Endodermal cell (in vitro differentiated cells): Measurements from ENCODE around the gene ATG2B. TPM values are rescaled to one million over a fixed set of nuclear protein-coding genes. Genes with fewer than 3 reads are reported as not detected.

Experiments
- DNase-seq: peaks from one replicate; pipeline ENCODE4 v3.0.0-alpha.2; 2017
- H3K27ac ChIP-seq: 2 replicates; pipeline ENCODE4 v1.5.1; 2013; ENCODE audit warnings: mild to moderate bottlenecking, low read depth, low read length, moderate library complexity
- H3K27me3 ChIP-seq: 2 replicates; pipeline ENCODE4 v1.6.1; 2013; ENCODE audit warnings: mild to moderate bottlenecking, low read length, moderate library complexity; ENCODE audit not compliant: insufficient read depth, control insufficient read depth, poor library complexity, severe bottlenecking
- H3K36me3 ChIP-seq: 2 replicates; pipeline ENCODE4 v1.7.0; 2013; ENCODE audit warnings: mild to moderate bottlenecking, low read length, moderate library complexity; ENCODE audit not compliant: control insufficient read depth, insufficient read depth
- H3K4me1 ChIP-seq: one replicate; pipeline ENCODE4 v1.7.0; 2013; ENCODE audit warnings: low read length; ENCODE audit not compliant: control insufficient read depth, insufficient read depth
- H3K4me3 ChIP-seq: 2 replicates; pipeline ENCODE4 v1.5.1; 2013; ENCODE audit warnings: mild to moderate bottlenecking, low read length, moderate library complexity
- H3K9ac ChIP-seq: 2 replicates; pipeline ENCODE4 v1.6.1; 2013; ENCODE audit warnings: mild to moderate bottlenecking, low read length, moderate library complexity; ENCODE audit not compliant: poor library complexity, severe bottlenecking; ENCODE audit errors: extremely low read depth
- H3K9me3 ChIP-seq: 2 replicates; pipeline ENCODE4 v1.6.1; 2013; ENCODE audit warnings: mild to moderate bottlenecking, low read length, moderate library complexity; ENCODE audit not compliant: control insufficient read depth
- H3K27ac Mint-ChIP-seq: 2 replicates; pipeline ENCODE4 v1.8.0; 2020; ENCODE audit warnings: mixed read lengths
- H3K27me3 Mint-ChIP-seq: 2 replicates; pipeline ENCODE4 v1.8.0; 2021; ENCODE audit warnings: mild to moderate bottlenecking, mixed read lengths; ENCODE audit not compliant: insufficient read depth
- H3K36me3 Mint-ChIP-seq: 2 replicates; pipeline ENCODE4 v1.8.0; 2020; ENCODE audit warnings: low read depth, mixed read lengths
- H3K4me1 Mint-ChIP-seq: 2 replicates; pipeline ENCODE4 v1.8.0; 2020; ENCODE audit warnings: mixed read lengths
- H3K4me3 Mint-ChIP-seq: 2 replicates; pipeline ENCODE4 v1.8.0; 2020; ENCODE audit warnings: mild to moderate bottlenecking, moderate library complexity, mixed read lengths
- H3K9me3 Mint-ChIP-seq: 2 replicates; pipeline ENCODE4 v1.8.0; 2020; ENCODE audit warnings: mild to moderate bottlenecking, mixed read lengths
- CTCF ChIP-seq: fragments of 200-600 bp; sonication (generic); conservative IDR thresholded peaks from 2 replicates; pipeline ENCODE4 v1.5.0; 2021; ENCODE audit warnings: antibody characterized with exemption, mild to moderate bottlenecking
- WGBS, 2 experiments: methylation state at CpG; one replicate each; pipeline versions ENCODE4 v1.1.5 to v1.1.7; 2013; ENCODE audit warnings: missing lambda C conversion rate in 2 of 2, mixed read lengths in 1 of 2; ENCODE audit not compliant: insufficient coverage in 1 of 2, insufficient read length in 1 of 2; 5-methylcytosine and 5-hydroxymethylcytosine counted together
- total RNA-seq, 2 donors: library from RNA; stranded (reverse); fragmentation: NEBNext Ultra II Directional in 1 of 2; extraction: Animal tissue kit (Norgen Biotek cat#: 25700) in 1 of 2; gene quantifications; 2 replicates in 1 of 2; 3 replicates in 1 of 2; pipeline ENCODE4 v1.2.1, GENCODE V29; 2021

Gene ATG2B
- total RNA-seq, 2 donors from 2014 or later = 9.7 to 14.1 TPM

- no peaks in the 10 kb centered on the region for H3K27me3 ChIP-seq
- no peak overlapping the region for H3K27ac ChIP-seq
- no peaks in the 10 kb centered on the region for H3K4me1 Mint-ChIP-seq
- H3K9ac ChIP-seq = no peak overlapping the region
- no peaks in the 10 kb centered on the region for H3K36me3 Mint-ChIP-seq
- DNase-seq = no peak
- H3K4me3 Mint-ChIP-seq = no peak overlapping the region
- H3K36me3 ChIP-seq = no peaks in the 10 kb centered on the region
- WGBS, 2 experiments = 90 to 91% methylated on average over 9 to 11 of the region's 11 CpGs
- H3K9me3 Mint-ChIP-seq = peaks cover 5% of the 10 kb centered on the region
- H3K27ac Mint-ChIP-seq = no peak overlapping the region
- no peak overlapping the region for H3K4me3 ChIP-seq
- TF ChIP-seq CTCF = no peak
- H3K4me1 ChIP-seq = no peaks in the 10 kb centered on the region
- H3K9me3 ChIP-seq = peaks cover 8% of the 10 kb centered on the region
- H3K27me3 Mint-ChIP-seq = peaks cover 1% of the 10 kb centered on the region
Measured at GRCh38 chr14:96254687-96255086, 108.5 kb downstream of the ATG2B start.

GRCh38 chr14:96252999-96253539 is 110.1 kb downstream of the ATG2B start:
- Histone ChIP-seq H3K9ac (no peak overlapping the region), H3K4me1 (no peaks in the 10 kb centered on the region), H3K27ac (no peak overlapping the region), H3K27me3 (no peaks in the 10 kb centered on the region), H3K4me3 (no peak overlapping the region), H3K36me3 (no peaks in the 10 kb centered on the region), H3K9me3 (no peaks in the 10 kb centered on the region)
- no peak overlapping the region for H3K4me3 Mint-ChIP-seq
- no peaks in the 10 kb centered on the region for H3K4me1 Mint-ChIP-seq
- peak; percentile 82 for DNase-seq
- peaks cover 1% of the 10 kb centered on the region for H3K27me3 Mint-ChIP-seq
- H3K27ac Mint-ChIP-seq = no peak overlapping the region
- 61 to 84% methylated on average over 6 to 9 of the region's 9 CpGs for WGBS, 2 experiments
- H3K9me3 Mint-ChIP-seq = peaks cover 1% of the 10 kb centered on the region
- no peak for TF ChIP-seq CTCF
- no peaks in the 10 kb centered on the region for H3K36me3 Mint-ChIP-seq

GRCh38 chr14:96252323-96252998 is 110.7 kb downstream of the ATG2B start:
- H3K4me3 Mint-ChIP-seq = no peak overlapping the region
- no peak overlapping the region for H3K27ac ChIP-seq
- H3K36me3 Mint-ChIP-seq = no peaks in the 10 kb centered on the region
- H3K9ac ChIP-seq = no peak overlapping the region
- no peaks in the 10 kb centered on the region for H3K4me1 ChIP-seq
- peaks cover 1% of the 10 kb centered on the region for H3K9me3 Mint-ChIP-seq
- no peaks in the 10 kb centered on the region for H3K9me3 ChIP-seq
- no peak overlapping the region for H3K4me3 ChIP-seq
- no peak for DNase-seq
- H3K27me3 Mint-ChIP-seq = peaks cover 1% of the 10 kb centered on the region
- H3K27me3 ChIP-seq = no peaks in the 10 kb centered on the region
- H3K4me1 Mint-ChIP-seq = no peaks in the 10 kb centered on the region
- no peak overlapping the region for H3K27ac Mint-ChIP-seq
- no peak for TF ChIP-seq CTCF
- no peaks in the 10 kb centered on the region for H3K36me3 ChIP-seq
- WGBS, 2 experiments = 93 to 95% methylated on average over 13 to 19 of the region's 19 CpGs
